Astrocyte (in vitro differentiated cells and primary cell): Measurements from ENCODE around the gene ZNF827. TPM values are rescaled to one million over a fixed set of nuclear protein-coding genes. Genes with fewer than 3 reads are reported as not detected.

ENCODE experiments used
- DNase-seq: peaks from one replicate; pipeline ENCODE4 v3.0.0-alpha.2; 2010; ENCODE audit warnings: low read depth
- FAIRE-seq: peaks from 2 replicates; lab custom pipeline; 2011; peaks lifted over from hg19 to GRCh38; lab: Jason Lieb, UNC
- H2AFZ ChIP-seq: 2 replicates; pipeline ENCODE4 v1.6.0; 2012; ENCODE audit warnings: low read depth, low read length, inconsistent platforms
- H3K27ac ChIP-seq: 2 replicates; pipeline ENCODE4 v1.5.1; 2011; ENCODE audit warnings: low read depth, low read length, inconsistent platforms
- H3K27me3 ChIP-seq: 2 replicates; pipeline ENCODE4 v1.6.0; 2011; ENCODE audit warnings: low read length, inconsistent platforms; ENCODE audit not compliant: insufficient read depth
- H3K36me3 ChIP-seq: 2 replicates; pipeline ENCODE4 v1.5.1; 2011; ENCODE audit warnings: low read length, inconsistent platforms; ENCODE audit not compliant: insufficient read depth
- H3K4me1 ChIP-seq: 2 replicates; pipeline ENCODE4 v1.5.1; 2011; ENCODE audit warnings: low read length, inconsistent platforms; ENCODE audit not compliant: insufficient read depth
- H3K4me2 ChIP-seq: 2 replicates; pipeline ENCODE4 v1.6.0; 2012; ENCODE audit warnings: low read length, inconsistent platforms
- H3K4me3 ChIP-seq: 2 replicates; pipeline ENCODE4 v1.5.1; 2011; ENCODE audit warnings: low read depth, mild to moderate bottlenecking, low read length, inconsistent platforms; ENCODE audit not compliant: insufficient read depth
- H3K79me2 ChIP-seq: 2 replicates; pipeline ENCODE4 v1.6.0; 2012; ENCODE audit warnings: mild to moderate bottlenecking, low read length, inconsistent platforms; ENCODE audit not compliant: insufficient read depth
- H3K9ac ChIP-seq: 2 replicates; pipeline ENCODE4 v1.6.0; 2012; ENCODE audit warnings: mild to moderate bottlenecking, low read length, inconsistent platforms
- H3K9me3 ChIP-seq: 2 replicates; pipeline ENCODE4 v1.5.1; 2012; ENCODE audit warnings: low read depth, mild to moderate bottlenecking, low read length, inconsistent platforms; ENCODE audit not compliant: insufficient read depth
- H4K20me1 ChIP-seq: 2 replicates; pipeline ENCODE4 v1.6.0; 2012; ENCODE audit warnings: low read length, inconsistent platforms; ENCODE audit not compliant: insufficient read depth
- H3K27ac Mint-ChIP-seq: one replicate; pipeline ENCODE4 v1.8.0; 2021; ENCODE audit warnings: mild to moderate bottlenecking, mixed read lengths; ENCODE audit not compliant: unreplicated experiment
- H3K27me3 Mint-ChIP-seq: one replicate; pipeline ENCODE4 v1.8.0; 2021; ENCODE audit warnings: low read depth, mixed read lengths; ENCODE audit not compliant: unreplicated experiment
- H3K36me3 Mint-ChIP-seq: one replicate; pipeline ENCODE4 v1.8.0; 2021; ENCODE audit warnings: low read depth, mixed read lengths; ENCODE audit not compliant: unreplicated experiment
- H3K4me1 Mint-ChIP-seq: one replicate; pipeline ENCODE4 v1.8.0; 2021; ENCODE audit warnings: low read depth, mixed read lengths; ENCODE audit not compliant: unreplicated experiment
- H3K4me3 Mint-ChIP-seq: one replicate; pipeline ENCODE4 v1.8.0; 2021; ENCODE audit warnings: mild to moderate bottlenecking, moderate library complexity, mixed read lengths; ENCODE audit not compliant: unreplicated experiment
- H3K9me3 Mint-ChIP-seq: one replicate; pipeline ENCODE4 v1.8.0; 2021; ENCODE audit warnings: mild to moderate bottlenecking, mixed read lengths; ENCODE audit not compliant: unreplicated experiment
- CTCF ChIP-seq: IDR thresholded peaks from 2 replicates; pipeline ENCODE4 v1.5.1; 2011; ENCODE audit warnings: low read depth, mild to moderate bottlenecking, inconsistent platforms, low read length, moderate library complexity; ENCODE audit not compliant: insufficient read depth
- EZH2 ChIP-seq: IDR thresholded peaks from 2 replicates; pipeline ENCODE4 v1.6.1; 2012; ENCODE audit warnings: mild to moderate bottlenecking, low read length, inconsistent platforms; ENCODE audit not compliant: insufficient read depth
- total RNA-seq: library from RNA; stranded (reverse); gene quantifications from 2 replicates; pipeline ENCODE4 v1.2.1, GENCODE V29; 2021

ZNF827 gene
- total RNA-seq, 1 donor from 2014 or later = 39.7 TPM

GRCh38 chr4:145788755-145789154 is 149.9 kb downstream of the ZNF827 start:
- Histone ChIP-seq H3K27me3 (no peaks in the 10 kb centered on the region), H3K4me2 (no peak overlapping the region), H3K9me3 (no peaks in the 10 kb centered on the region), H3K4me1 (no peaks in the 10 kb centered on the region), H2AFZ (no peak overlapping the region), H3K4me3 (no peak overlapping the region), H4K20me1 (no peaks in the 10 kb centered on the region), H3K79me2 (no peaks in the 10 kb centered on the region), H3K9ac (no peak overlapping the region), H3K27ac (no peak overlapping the region), H3K36me3 (no peaks in the 10 kb centered on the region)
- FAIRE-seq = no peak
- TF ChIP-seq CTCF = no peak
- TF ChIP-seq EZH2 = no peak
- Mint-ChIP-seq H3K27me3 (no peaks in the 10 kb centered on the region), H3K27ac (no peak overlapping the region), H3K36me3 (peaks cover 28% of the 10 kb centered on the region), H3K4me3 (no peak overlapping the region), H3K9me3 (peaks cover 4% of the 10 kb centered on the region), H3K4me1 (no peaks in the 10 kb centered on the region)
- no peak for DNase-seq

- Mint-ChIP-seq H3K4me1 (no peaks in the 10 kb centered on the region), H3K36me3 (peaks cover 32% of the 10 kb centered on the region), H3K9me3 (peaks cover 4% of the 10 kb centered on the region), H3K4me3 (no peak overlapping the region), H3K27ac (no peak overlapping the region), H3K27me3 (no peaks in the 10 kb centered on the region)
- no peak overlapping the region for H3K27ac ChIP-seq
- no peak overlapping the region for H2AFZ ChIP-seq
- H3K4me3 ChIP-seq = no peak overlapping the region
- no peaks in the 10 kb centered on the region for H3K9me3 ChIP-seq
- H4K20me1 ChIP-seq = no peaks in the 10 kb centered on the region
- no peak overlapping the region for H3K4me2 ChIP-seq
- H3K9ac ChIP-seq = no peak overlapping the region
- TF ChIP-seq CTCF (no peak), EZH2 (no peak)
- H3K27me3 ChIP-seq = no peaks in the 10 kb centered on the region
- no peaks in the 10 kb centered on the region for H3K79me2 ChIP-seq
- no peak for FAIRE-seq
- H3K36me3 ChIP-seq = no peaks in the 10 kb centered on the region
- H3K4me1 ChIP-seq = no peaks in the 10 kb centered on the region
- no peak for DNase-seq
Observed at GRCh38 chr4:145786830-145787229, 151.8 kb downstream of the ZNF827 start.

GRCh38 chr4:145786261-145786660 is 152.4 kb downstream of the ZNF827 start:
- Mint-ChIP-seq H3K36me3 (peaks cover 35% of the 10 kb centered on the region), H3K27me3 (no peaks in the 10 kb centered on the region), H3K9me3 (peaks cover 4% of the 10 kb centered on the region), H3K27ac (no peak overlapping the region), H3K4me1 (peaks cover 2% of the 10 kb centered on the region), H3K4me3 (no peak overlapping the region)
- Histone ChIP-seq H3K79me2 (no peaks in the 10 kb centered on the region), H3K27ac (no peak overlapping the region), H3K9ac (no peak overlapping the region), H3K4me1 (no peaks in the 10 kb centered on the region), H2AFZ (no peak overlapping the region), H3K36me3 (no peaks in the 10 kb centered on the region), H3K4me3 (no peak overlapping the region), H3K27me3 (no peaks in the 10 kb centered on the region), H3K4me2 (no peak overlapping the region), H4K20me1 (no peaks in the 10 kb centered on the region), H3K9me3 (no peaks in the 10 kb centered on the region)
- FAIRE-seq (no peak), DNase-seq (no peak)
- no peak for TF ChIP-seq CTCF
- no peak for TF ChIP-seq EZH2
